GM18951 (cell line): ENCODE results near the gene NFRKB.
"Not testable (repeated sequence)": the region's sequence is repeated elsewhere in the genome, so short reads cannot be mapped to it uniquely, and the experiment has no call there.

Experiments
- POLR2A ChIP-seq: IDR thresholded peaks from 4 replicates; pipeline ENCODE4 v1.6.1; 2011; ENCODE audit warnings: mild to moderate bottlenecking; ENCODE audit not compliant: insufficient read length, insufficient read depth; ENCODE audit errors: extremely low read depth
- in situ Hi-C: fragments of 300-500 bp; cut with MboI; formaldehyde crosslinking; loops from one replicate; pipeline ENCODE4 v1.12.0; 2022; ENCODE audit warnings: low sequenced_read_pairs, mixed read lengths, inconsistent platforms; ENCODE audit not compliant: unreplicated experiment

The NFRKB gene

DNA sequence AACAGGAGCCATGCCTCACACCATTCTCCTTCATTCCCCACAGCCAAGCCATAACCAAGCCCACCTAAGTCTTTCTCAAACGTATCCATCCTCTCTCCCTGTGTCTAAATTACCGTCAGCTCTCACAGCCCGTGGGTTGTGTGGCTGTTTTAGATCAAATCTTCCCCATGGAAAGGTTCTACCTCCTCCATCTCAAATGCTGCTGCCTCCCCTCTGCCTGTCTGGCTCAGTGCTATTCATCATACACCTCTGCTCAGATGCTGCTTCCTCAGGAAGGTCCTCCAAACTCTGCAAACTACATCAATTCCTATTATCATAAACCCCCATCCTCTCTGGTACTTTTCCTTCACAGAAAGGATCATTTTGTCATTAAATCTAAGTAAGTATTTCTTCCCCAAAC lies 15.1 kb downstream of the NFRKB start:
- no peak for TF ChIP-seq POLR2A
- in situ Hi-C loops: no loop called here

DNA sequence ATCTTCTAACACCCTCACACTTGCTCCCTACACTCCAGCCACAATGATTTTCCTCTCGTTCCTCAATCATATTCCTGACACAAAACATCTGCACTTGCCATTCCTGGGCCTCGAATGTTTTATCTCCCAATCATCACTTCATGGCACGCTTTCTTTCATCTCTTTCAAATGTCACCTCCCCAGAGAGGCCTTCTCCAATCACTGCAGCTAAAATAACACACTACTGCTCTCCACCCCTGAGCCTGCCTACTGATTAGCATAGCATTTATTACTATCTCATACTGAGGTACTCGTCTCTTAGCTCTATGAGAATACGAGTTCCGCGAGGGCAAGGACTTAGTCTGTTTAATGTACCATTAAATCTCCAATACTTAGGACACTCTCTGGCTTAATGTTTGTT lies 23.5 kb downstream of the NFRKB start:
- TF ChIP-seq POLR2A: no peak

DNA sequence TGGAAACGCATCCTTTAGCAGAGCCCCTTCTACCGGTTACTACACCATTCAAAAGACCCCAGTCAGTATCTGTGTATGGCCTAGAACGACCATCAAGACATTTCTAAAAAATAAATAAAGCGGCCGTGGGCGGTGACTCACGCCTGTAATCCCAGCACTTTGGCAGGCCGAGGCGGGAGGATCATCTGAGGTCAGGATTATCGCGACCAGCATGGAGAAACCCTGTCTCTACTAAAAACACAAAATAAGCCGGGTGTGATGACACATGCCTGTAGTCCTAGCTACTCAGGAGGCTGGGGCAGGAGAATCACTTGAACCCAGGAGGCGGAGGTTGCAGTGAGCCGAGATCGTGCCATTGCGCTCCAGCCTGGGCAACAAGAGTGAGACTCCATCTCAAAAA lies 26.8 kb downstream of the NFRKB start:
- in situ Hi-C loops: not testable (repeated sequence)

More for the DNA sequence above, 23.5 kb downstream of the NFRKB start:
- in situ Hi-C loops: no loop called here

DNA sequence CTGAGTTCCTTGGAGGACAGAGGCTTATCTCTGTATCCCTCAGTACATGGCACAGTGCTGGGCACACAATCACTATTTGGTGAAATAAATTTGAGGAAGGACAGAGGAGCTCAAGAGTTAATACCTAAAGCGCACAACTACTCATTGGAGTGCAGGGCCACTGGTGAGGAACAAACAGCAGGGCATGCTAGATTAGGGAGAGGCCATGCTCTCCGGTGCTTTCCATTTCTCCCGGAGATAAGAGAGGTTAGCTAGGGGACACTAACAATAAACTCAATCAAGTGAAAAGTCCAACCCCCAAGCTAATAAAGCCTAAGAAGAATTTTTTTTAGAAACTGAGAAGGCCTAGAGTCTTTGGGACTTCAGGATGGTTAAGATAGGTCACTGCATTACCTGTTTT lies 29.1 kb downstream of the NFRKB start:
- no peak for TF ChIP-seq POLR2A
- in situ Hi-C loops: no loop called here

DNA sequence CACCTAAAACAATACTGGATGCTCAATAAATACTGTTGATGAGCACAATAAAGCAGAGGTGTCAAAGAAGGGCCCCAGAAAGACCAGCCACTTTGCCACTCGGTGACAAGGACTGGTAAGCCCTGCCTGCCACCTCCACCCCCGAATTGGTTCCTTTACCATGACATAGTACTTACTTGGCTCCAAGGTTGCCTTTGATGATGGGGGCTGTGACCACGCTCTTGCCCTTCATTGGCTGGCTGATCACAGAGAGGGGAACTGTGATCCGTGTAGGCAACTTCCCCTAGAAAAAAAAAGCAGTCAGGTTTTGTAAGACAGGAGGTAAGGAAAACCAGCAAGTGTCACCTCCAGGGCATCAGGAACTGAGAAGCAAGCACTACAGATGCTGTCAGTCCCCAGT lies 29.7 kb downstream of the NFRKB start:
- TF ChIP-seq POLR2A: no peak
- in situ Hi-C loops: no loop called here

DNA sequence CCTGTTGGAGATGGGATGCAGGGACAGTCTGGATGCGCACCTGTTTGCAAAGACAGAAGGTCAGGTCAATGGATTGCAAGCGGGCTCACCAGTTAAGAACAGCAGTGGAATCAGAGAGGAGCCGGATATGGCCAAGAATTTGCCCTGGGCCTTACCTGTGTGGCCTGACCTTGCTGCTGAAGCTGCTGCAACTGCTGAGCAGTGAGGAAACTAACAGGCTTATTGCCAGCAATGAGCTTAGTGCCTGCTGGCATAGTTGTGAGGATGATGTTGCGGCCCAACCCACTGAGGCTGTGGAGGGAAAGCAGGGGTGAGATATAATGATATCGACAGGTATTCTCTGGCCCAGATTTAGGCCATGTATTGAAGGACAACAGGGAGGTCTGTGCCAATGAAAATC lies 30.6 kb downstream of the NFRKB start:
- in situ Hi-C loops: no loop called here
- TF ChIP-seq POLR2A: no peak

DNA sequence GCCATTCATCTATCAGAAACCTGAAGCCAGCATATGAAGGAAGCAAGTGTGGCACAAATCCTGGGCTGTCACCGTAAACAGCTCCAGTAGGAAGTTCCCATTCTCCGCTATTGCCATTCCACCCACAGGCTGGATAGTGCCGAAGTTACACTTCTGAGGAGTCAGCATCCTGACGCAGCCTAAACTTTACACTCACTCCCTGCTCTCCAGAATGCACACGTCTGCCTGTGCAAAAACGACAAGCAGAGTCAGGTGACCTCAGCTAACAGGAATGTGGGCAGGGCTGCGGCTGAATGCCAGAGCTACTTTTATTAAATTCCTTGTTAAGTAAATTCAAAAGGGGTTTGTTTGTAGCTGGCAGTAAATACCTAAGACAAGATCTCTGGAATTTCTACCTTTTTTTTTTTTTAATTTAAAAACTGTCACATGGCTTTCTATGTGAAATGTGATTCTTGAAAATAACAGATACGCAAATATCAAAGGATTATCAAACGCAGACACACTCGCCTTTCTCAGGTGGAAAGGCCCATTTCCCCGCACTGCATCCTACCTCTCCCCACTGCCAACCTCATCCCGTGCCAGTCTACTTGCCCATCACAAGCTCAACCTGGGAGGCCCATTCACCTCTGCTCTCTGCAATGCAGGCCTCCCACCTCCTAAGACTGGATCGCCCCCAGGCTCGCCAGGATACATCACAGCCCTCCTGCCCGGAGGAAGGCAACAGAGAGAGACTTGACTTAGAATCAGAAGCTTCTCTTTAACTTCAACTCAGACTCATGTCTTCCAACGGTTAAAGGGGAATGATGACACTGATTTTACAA lies 33.5 kb downstream of the NFRKB start:
- in situ Hi-C loops: no loop called here
- no peak for TF ChIP-seq POLR2A

DNA sequence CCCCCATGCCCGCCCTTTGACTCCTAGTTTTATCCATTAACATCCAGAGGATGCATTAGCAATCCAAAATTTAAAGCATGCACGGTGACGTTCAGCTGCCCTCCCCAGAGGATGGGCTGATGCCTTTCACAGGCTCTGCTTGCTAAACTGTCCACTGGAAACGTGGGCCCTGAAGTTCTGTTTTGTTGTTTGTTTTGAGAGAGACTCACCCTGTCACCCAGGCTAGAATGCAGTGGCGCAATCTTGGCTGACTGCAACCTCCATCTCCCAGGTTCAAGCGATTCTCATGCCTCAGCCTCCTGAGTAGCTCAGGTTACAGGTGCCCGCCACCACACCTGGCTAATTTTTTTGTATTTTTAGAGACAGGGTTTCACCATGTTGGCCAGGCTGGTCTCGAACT lies 39.3 kb downstream of the NFRKB start:
- no peak for TF ChIP-seq POLR2A
- in situ Hi-C loops: no loop called here

DNA sequence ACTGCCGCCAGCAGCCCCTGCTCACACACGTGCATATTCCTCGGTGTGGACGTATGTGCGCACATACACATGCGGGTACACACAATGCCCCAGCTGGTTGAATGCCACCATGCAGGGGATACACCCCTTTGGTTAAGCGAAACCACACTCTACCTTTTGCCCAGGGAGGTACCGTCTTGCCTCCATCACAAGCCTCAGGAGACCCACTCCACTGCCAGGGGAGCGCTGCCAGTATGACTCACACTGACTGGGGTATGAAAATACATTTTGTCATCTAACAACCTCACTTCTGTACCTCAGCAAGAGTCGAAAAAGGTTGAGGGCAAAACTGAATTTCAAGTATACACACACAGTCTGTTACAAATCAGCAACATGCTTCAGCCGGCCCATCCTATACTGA lies 40.3 kb downstream of the NFRKB start:
- TF ChIP-seq POLR2A: no peak
- in situ Hi-C loops: no loop called here

DNA sequence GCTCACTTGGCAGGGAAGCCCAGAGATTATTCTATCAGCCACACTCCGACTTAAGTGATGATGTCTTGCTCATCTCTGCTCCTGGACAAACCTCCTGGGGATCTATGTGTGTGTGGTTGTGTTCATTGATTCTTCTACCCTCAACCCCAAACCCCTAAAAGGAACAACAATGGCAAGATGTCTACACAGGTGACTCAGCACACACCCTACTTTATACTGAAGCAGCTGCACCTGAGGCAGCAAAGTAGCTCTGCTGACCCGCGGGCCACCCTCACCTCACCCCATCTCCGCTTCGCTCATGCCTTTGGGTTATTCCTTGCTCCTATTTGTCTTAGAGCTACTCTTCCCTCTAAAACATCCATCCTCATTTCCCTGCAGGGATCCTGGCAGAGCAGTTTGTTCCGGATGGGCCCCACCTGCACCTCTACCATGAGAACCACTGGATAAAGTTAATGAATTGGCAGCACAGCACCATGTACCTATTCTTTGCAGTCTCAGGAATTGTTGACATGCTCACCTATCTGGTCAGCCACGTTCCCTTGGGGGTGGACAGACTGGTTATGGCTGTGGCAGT lies 41.1 kb downstream of the NFRKB start:
- in situ Hi-C loops: no loop called here
- TF ChIP-seq POLR2A: no peak

DNA sequence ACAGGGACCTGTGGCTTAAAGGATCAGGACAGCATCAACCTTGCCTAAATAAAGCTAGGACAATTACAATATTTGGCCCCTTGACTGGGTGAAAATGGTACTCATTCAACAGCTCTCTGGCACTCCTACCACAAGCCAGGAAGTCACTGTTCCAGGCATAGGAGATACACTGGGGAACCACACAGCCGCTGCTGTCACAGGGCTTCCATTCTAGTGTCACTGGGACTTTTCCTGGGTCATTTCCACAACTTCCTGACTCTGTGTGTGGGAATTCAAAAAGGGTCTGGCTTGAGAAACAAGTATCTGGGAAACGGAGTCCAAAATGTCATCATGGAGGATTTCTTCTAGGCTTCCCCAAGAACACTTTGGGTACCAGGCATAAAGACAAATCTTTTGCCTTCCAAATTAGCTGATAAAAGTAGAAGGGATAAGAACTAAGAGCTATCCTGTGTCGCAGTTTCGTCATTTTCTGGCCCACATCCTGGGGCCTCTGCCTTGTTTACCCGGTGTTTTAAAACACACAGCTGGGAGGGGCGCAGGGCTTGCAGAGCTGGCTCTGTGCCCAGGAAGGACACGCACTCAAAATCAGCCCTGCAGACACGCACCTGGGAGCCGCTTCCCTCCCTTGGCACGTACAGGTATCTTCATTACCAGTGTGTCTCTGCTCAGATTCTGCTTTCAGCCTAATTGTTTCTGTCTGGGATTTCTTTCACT lies 41.7 kb downstream of the NFRKB start:
- no peak for TF ChIP-seq POLR2A
- in situ Hi-C loops: no loop called here

DNA sequence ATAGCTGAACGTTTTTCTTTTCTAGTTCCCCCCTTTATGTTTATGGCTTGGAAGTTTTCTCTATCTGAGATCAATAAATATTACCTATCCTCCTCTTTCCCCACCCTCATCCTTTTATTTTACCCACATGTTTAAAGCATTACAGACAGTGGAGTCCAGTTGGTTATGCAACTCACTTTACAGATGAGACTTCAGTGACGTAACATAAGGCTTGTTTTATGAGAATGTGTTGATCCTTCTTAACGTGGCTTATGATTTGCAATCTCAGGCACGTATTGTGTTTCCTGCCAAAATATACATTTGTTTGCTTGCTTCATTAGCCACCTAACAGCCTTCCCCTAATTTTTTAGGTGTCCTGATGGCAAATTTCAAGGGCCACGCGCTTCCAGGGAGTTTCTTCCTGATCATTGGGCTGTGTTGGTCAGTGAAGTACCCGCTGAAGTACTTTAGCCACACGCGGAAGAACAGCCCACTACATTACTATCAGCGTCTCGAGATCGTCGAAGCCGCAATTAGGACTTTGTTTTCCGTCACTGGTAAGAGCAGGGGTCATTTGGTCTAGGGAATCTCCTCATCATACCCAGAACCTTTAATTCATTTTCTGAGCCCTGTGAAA lies 43.1 kb downstream of the NFRKB start:
- in situ Hi-C loops: no loop called here

DNA sequence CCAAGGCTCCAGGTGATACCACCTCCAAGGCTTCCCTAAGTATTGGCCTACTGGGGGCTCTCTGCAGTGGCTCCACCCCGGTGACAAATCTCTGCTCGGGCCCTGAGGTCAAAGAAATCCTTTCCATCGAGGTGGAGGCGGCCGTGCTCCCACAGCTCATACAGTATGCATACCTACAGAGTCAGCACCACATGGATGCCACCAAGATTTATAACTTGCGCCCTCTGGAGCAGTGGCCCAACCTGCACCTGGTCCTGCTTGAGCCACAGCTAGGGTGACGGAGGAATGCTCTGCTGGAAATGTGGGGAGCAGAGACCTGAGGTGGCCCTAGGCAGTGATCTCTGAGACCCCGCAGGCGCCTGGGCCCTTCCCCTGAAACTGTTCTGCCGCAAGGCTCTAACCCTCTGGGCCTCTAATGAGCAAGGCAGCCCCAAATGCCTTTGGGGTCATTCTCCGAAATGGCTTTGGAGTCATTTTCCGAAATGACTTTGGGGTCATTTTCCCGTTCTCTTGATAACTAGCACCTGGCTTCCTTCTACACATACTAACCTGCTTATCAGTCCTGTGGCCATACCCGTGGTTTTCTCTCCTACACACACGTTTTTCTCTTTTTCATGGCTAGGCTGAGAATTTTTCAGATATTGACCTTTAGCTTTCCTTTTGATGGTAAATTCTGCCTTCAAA lies 45.8 kb downstream of the NFRKB start:
- TF ChIP-seq POLR2A: no peak
- in situ Hi-C loops: no loop called here

More for the DNA sequence above, 43.1 kb downstream of the NFRKB start:
- TF ChIP-seq POLR2A: no peak

DNA sequence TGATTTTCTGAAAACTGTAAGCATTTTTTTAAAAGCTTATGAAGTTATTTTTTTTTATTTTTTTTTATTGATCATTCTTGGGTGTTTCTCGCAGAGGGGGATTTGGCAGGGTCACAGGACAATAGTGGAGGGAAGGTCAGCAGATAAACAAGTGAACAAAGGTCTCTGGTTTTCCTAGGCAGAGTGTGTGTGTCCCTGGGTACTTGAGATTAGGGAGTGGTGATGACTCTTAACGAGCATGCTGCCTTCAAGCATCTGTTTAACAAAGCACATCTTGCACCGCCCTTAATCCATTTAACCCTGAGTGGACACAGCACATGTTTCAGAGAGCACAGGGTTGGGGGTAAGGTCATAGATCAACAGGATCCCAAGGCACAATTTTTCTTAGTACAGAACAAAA lies 48.0 kb downstream of the NFRKB start:
- in situ Hi-C loops: not testable (repeated sequence)
